K562 (cell line): ENCODE results near the gene ZSWIM4. TPM values are rescaled to one million over a fixed set of nuclear protein-coding genes. Genes with fewer than 3 reads are reported as not detected.
A peak's percentile ranks its signal among the peaks of the same experiment; 100 is the strongest.

Experiments used
- HDAC2 ChIP-seq: fragments of 450-650 bp; IDR thresholded peaks from 2 replicates; pipeline ENCODE4 v1.6.1; 2016; ENCODE audit warnings: mild to moderate bottlenecking
- KDM1A ChIP-seq, 2 experiments: fragments of 450-650 bp; IDR thresholded peaks; 2 replicates each; pipeline ENCODE4 v1.6.1; 2016; ENCODE audit warnings: mild to moderate bottlenecking in 2 of 2
- NCOA4 ChIP-seq: fragments of 450-650 bp; IDR thresholded peaks from 2 replicates; pipeline ENCODE4 v1.6.1; 2018; ENCODE audit warnings: mild to moderate bottlenecking; ENCODE audit not compliant: partially characterized antibody
- PPARD ChIP-seq: fragments of 250-450 bp; sonication (Bioruptor Pico); IDR thresholded peaks from 2 replicates; pipeline ENCODE4 v1.8.0; 2022; ENCODE audit warnings: inconsistent platforms, mild to moderate bottlenecking, moderate library complexity
- RAD51 ChIP-seq: fragments of 450-650 bp; IDR thresholded peaks from 2 replicates; pipeline ENCODE4 v1.7.1; 2016; ENCODE audit warnings: low read depth, mild to moderate bottlenecking, borderline replicate concordance
- SIRT6 ChIP-seq: IDR thresholded peaks from one replicate; pipeline ENCODE4 v1.6.1; 2012; ENCODE audit warnings: low read depth, mild to moderate bottlenecking, control low read depth, inconsistent platforms, low read length, moderate library complexity
- SMAD2 ChIP-seq: fragments of 150-350 bp; IDR thresholded peaks from 2 replicates; pipeline ENCODE4 v1.6.1; 2014; ENCODE audit warnings: low read depth, mild to moderate bottlenecking, low read length
- TAF1 ChIP-seq: IDR thresholded peaks from 2 replicates; pipeline ENCODE4 v1.6.1; 2011; ENCODE audit warnings: mild to moderate bottlenecking, low read length, moderate library complexity; ENCODE audit not compliant: insufficient read depth, control insufficient read depth, severe bottlenecking; ENCODE audit errors: extremely low read depth
- ZNF165 ChIP-seq: fragments of 250-450 bp; sonication (Bioruptor Pico); IDR thresholded peaks from 2 replicates; pipeline ENCODE4 v1.4.0; 2020; ENCODE audit warnings: borderline replicate concordance
- polyA plus RNA-seq, 8 experiments: library from polyadenylated mRNA; depleted of rRNA in 4 of 8; stranded (reverse) in 5 of 8; unstranded in 3 of 8; fragments of >200 nt; fragmentation: Nextera tagmentation in 2 of 8; fragmentation: Illumina TruSeq in 1 of 8; extraction: Ambion mirVana in 2 of 8; extraction: Trizol in 1 of 8; gene quantifications; 2 replicates each; pipeline versions ENCODE4 v1.2.1 to v1.2.3, GENCODE V29; 2011 to 2014; ENCODE audit warnings: inconsistent platforms in 1 of 8, missing spikeins in 1 of 8
- total RNA-seq, 7 experiments: library from RNA; depleted of rRNA in 6 of 7; stranded (reverse); fragments of >200 nt in 6 of 7; fragmentation: Illumina TruSeq in 2 of 7; extraction: Trizol in 2 of 7; gene quantifications; 2 replicates each; pipeline versions ENCODE4 v1.2.1 to v1.2.3, GENCODE V29; 2011 to 2021; ENCODE audit warnings: low replicate concordance in 1 of 7
- TF ChIP-seq, protein P1 (sequence below), 3 experiments: fragments of 200-800 bp in 1 of 3; fragments of 250-450 bp in 1 of 3; fragments of 450-650 bp in 1 of 3; sonication (Bioruptor Pico) in 1 of 3; sonication (Bioruptor generic) in 1 of 3; formaldehyde crosslinking in 1 of 3; IDR thresholded peaks; 2 replicates each; pipeline versions ENCODE4 v1.6.1 to v1.8.0; 2016 to 2022; ENCODE audit warnings: mild to moderate bottlenecking in 2 of 3, missing genetic modification characterization in 2 of 3, missing compliant biosample characterization in 1 of 3, moderate library complexity in 1 of 3
- TF ChIP-seq, protein P2 (sequence below): fragments of 450-650 bp; IDR thresholded peaks from 2 replicates; pipeline ENCODE4 v1.6.1; 2016; ENCODE audit warnings: low read depth
- TF ChIP-seq, protein P3 (sequence below), 2 experiments: fragments of 200-800 bp in 1 of 2; sonication (Bioruptor generic) in 1 of 2; sonication (generic) in 1 of 2; formaldehyde crosslinking in 1 of 2; IDR thresholded peaks in 1 of 2; conservative IDR thresholded peaks in 1 of 2; 2 replicates each; pipeline versions ENCODE4 v1.5.0 to v1.6.1; 2016 to 2020; ENCODE audit warnings: missing compliant biosample characterization in 1 of 2, missing genetic modification characterization in 1 of 2, missing genetic modification reagents in 1 of 2

The ZSWIM4 gene
- total and polyA plus RNA-seq, 9 of the 15 experiments (the other 6 are each of a cell fraction or from before 2014, with no cell fraction given), result 0.25 to 3.7 (median 0.79) TPM; not detected in 2

DNA sequence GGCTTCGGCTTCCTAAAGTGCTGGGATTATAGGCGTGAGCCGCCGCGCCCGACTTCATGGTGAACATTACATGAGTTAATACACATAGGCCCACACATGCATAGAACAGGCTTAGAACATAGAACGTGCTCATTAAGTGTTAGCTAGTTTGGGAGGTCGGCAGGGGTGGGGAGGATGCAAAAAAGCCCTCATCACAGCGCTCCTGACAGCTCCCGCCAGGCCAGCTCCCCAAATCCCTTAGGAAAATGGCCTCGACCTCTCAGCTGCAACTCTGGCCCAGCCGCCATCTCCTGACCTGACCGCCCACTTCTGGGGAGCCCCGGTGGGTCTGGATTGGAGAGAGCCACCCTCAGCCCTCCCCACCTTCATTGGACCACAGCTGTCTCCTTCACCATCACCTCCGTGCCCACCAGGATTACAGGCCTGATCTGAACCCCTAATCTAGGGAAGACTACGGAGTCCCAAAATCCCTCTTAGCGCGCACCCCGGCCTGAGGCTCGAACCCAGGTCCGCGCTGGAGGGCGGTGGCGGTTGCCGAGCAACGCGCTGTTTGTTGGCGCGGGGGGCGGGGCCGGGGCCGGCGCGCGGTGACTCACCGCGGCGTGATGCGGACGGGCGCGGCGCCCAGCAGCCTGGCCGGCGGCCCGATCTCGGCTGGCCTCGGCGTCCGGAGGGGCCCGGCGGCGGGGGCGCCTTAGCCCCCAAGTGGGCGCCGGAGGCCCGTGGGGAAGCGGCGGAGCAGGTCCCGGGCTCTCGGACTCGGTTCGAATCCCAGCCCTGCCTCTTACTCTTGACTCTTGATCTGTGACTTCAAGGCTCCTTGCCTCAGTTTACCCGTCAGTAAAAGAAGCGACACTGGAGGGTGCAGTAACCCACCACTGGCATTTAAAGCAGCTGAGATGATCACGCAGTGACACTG, 55.0 kb downstream of the ZSWIM4 start (continued):
- TF ChIP-seq, protein P1, sequence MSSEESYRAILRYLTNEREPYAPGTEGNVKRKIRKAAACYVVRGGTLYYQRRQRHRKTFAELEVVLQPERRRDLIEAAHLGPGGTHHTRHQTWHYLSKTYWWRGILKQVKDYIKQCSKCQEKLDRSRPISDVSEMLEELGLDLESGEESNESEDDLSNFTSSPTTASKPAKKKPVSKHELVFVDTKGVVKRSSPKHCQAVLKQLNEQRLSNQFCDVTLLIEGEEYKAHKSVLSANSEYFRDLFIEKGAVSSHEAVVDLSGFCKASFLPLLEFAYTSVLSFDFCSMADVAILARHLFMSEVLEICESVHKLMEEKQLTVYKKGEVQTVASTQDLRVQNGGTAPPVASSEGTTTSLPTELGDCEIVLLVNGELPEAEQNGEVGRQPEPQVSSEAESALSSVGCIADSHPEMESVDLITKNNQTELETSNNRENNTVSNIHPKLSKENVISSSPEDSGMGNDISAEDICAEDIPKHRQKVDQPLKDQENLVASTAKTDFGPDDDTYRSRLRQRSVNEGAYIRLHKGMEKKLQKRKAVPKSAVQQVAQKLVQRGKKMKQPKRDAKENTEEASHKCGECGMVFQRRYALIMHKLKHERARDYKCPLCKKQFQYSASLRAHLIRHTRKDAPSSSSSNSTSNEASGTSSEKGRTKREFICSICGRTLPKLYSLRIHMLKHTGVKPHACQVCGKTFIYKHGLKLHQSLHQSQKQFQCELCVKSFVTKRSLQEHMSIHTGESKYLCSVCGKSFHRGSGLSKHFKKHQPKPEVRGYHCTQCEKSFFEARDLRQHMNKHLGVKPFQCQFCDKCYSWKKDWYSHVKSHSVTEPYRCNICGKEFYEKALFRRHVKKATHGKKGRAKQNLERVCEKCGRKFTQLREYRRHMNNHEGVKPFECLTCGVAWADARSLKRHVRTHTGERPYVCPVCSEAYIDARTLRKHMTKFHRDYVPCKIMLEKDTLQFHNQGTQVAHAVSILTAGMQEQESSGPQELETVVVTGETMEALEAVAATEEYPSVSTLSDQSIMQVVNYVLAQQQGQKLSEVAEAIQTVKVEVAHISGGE (CRISPR knock-in tag; IDR thresholded peaks at IDR 0.05), result 0 out of 6 replicates have a peak, but pooled peaks of 1 of the 3 experiments have one; percentile 22
- TF ChIP-seq, protein P2, sequence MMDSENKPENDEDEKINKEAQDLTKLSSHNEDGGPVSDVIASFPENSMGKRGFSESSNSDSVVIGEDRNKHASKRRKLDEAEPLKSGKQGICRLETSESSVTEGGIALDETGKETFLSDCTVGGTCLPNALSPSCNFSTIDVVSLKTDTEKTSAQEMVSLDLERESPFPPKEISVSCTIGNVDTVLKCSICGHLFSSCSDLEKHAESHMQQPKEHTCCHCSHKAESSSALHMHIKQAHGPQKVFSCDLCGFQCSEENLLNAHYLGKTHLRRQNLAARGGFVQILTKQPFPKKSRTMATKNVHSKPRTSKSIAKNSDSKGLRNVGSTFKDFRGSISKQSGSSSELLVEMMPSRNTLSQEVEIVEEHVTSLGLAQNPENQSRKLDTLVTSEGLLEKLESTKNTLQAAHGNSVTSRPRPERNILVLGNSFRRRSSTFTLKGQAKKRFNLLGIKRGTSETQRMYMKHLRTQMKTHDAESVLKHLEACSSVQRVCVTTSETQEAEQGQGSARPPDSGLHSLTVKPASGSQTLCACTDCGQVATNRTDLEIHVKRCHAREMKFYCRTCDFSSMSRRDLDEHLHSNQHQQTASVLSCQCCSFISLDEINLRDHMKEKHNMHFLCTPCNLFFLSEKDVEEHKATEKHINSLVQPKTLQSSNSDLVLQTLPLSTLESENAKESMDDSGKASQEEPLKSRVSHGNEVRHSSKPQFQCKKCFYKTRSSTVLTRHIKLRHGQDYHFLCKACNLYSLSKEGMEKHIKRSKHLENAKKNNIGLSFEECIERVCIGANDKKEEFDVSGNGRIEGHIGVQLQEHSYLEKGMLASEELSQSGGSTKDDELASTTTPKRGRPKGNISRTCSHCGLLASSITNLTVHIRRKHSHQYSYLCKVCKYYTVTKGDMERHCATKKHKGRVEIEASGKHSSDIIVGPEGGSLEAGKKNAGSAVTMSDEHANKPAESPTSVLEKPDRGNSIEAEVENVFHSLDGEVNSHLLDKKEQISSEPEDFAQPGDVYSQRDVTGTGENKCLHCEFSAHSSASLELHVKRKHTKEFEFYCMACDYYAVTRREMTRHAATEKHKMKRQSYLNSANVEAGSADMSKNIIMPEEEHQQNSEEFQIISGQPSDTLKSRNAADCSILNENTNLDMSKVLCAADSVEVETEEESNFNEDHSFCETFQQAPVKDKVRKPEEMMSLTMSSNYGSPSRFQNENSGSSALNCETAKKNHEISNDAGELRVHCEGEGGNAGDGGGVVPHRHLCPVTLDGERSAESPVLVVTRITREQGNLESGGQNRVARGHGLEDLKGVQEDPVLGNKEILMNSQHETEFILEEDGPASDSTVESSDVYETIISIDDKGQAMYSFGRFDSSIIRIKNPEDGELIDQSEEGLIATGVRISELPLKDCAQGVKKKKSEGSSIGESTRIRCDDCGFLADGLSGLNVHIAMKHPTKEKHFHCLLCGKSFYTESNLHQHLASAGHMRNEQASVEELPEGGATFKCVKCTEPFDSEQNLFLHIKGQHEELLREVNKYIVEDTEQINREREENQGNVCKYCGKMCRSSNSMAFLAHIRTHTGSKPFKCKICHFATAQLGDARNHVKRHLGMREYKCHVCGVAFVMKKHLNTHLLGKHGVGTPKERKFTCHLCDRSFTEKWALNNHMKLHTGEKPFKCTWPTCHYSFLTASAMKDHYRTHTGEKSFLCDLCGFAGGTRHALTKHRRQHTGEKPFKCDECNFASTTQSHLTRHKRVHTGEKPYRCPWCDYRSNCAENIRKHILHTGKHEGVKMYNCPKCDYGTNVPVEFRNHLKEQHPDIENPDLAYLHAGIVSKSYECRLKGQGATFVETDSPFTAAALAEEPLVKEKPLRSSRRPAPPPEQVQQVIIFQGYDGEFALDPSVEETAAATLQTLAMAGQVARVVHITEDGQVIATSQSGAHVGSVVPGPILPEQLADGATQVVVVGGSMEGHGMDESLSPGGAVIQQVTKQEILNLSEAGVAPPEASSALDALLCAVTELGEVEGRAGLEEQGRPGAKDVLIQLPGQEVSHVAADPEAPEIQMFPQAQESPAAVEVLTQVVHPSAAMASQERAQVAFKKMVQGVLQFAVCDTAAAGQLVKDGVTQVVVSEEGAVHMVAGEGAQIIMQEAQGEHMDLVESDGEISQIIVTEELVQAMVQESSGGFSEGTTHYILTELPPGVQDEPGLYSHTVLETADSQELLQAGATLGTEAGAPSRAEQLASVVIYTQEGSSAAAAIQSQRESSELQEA, result no peak
- TF ChIP-seq, protein P3, sequence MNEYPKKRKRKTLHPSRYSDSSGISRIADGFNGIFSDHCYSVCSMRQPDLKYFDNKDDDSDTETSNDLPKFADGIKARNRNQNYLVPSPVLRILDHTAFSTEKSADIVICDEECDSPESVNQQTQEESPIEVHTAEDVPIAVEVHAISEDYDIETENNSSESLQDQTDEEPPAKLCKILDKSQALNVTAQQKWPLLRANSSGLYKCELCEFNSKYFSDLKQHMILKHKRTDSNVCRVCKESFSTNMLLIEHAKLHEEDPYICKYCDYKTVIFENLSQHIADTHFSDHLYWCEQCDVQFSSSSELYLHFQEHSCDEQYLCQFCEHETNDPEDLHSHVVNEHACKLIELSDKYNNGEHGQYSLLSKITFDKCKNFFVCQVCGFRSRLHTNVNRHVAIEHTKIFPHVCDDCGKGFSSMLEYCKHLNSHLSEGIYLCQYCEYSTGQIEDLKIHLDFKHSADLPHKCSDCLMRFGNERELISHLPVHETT (CRISPR knock-in tag; conservative IDR thresholded peaks at IDR 0.05 in 1 of 2, IDR thresholded peaks at IDR 0.05 in 1 of 2), result peak in 1 of 2 experiments; percentile 48; a peak in 1 of 4 replicates
- TF ChIP-seq KDM1A (IDR thresholded peaks at IDR 0.05), result no peak
- no peak for TF ChIP-seq ZNF165 (CRISPR knock-in tag)
- TF ChIP-seq SIRT6, result no peak
- no peak for TF ChIP-seq SMAD2
- no peak for TF ChIP-seq HDAC2
- TF ChIP-seq NCOA4, result no peak
- TF ChIP-seq RAD51, result no peak
- TF ChIP-seq PPARD (CRISPR knock-in tag), result no peak
- TF ChIP-seq TAF1, result no peak
